ENCODE results near the gene GALNT15. TPM values are rescaled to one million over a fixed set of nuclear protein-coding genes. Genes with fewer than 3 reads are reported as not detected.
A peak's percentile ranks its signal among the peaks of the same experiment; 100 is the strongest.

GALNT15 gene
- total and polyA plus RNA-seq, 12 donors: 0.55 to 30.5 (median 4.3) TPM

DNA sequence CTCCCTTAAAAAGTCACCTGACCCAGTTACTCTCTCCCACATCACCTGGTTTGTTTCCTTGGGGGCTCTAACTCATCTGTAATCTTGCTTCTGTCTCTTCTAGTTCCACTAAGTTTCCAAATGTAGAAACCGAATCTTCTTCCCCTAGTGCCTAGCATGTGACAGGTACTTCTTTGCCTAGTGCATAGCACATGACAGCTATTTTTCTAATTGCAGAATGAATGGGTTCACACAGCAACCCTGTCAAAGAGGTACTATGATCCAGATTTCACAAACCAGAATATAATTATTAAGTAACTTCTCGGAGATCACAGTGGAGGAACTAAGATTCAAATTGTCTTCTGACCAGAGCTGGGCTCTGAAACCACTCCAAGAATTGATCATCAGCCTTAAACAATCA lies 82.8 kb downstream of the GALNT15 start:
- no peak for ATAC-seq
- H3K4me3 ChIP-seq: no peak overlapping the region
- TF ChIP-seq, protein P1, sequence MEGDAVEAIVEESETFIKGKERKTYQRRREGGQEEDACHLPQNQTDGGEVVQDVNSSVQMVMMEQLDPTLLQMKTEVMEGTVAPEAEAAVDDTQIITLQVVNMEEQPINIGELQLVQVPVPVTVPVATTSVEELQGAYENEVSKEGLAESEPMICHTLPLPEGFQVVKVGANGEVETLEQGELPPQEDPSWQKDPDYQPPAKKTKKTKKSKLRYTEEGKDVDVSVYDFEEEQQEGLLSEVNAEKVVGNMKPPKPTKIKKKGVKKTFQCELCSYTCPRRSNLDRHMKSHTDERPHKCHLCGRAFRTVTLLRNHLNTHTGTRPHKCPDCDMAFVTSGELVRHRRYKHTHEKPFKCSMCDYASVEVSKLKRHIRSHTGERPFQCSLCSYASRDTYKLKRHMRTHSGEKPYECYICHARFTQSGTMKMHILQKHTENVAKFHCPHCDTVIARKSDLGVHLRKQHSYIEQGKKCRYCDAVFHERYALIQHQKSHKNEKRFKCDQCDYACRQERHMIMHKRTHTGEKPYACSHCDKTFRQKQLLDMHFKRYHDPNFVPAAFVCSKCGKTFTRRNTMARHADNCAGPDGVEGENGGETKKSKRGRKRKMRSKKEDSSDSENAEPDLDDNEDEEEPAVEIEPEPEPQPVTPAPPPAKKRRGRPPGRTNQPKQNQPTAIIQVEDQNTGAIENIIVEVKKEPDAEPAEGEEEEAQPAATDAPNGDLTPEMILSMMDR (IDR thresholded peaks at IDR 0.05): no peak
- intact Hi-C loops (cut with DNase I): loop anchor here in 1 of 10 donors (10.0 kb wide), 1 partner anchor 623 kb away; no protein-coding TSS in a partner anchor
- DNase-seq: no peak
- WGBS, 2 donors: 77 to 85% methylated on average over 2 of the region's 2 CpGs
- H3K36me3 ChIP-seq: peaks cover 0 to 55% (median 15%) of the 10 kb centered on the region in 9 donors
- H3K4me1 ChIP-seq: peaks cover 0 to 27% (median 7%) of the 10 kb centered on the region in 9 donors
- no peaks in the 10 kb centered on the region for H3K27me3 ChIP-seq
- H3K9me3 ChIP-seq: no peaks in the 10 kb centered on the region
- no peak overlapping the region for H3K27ac ChIP-seq

DNA sequence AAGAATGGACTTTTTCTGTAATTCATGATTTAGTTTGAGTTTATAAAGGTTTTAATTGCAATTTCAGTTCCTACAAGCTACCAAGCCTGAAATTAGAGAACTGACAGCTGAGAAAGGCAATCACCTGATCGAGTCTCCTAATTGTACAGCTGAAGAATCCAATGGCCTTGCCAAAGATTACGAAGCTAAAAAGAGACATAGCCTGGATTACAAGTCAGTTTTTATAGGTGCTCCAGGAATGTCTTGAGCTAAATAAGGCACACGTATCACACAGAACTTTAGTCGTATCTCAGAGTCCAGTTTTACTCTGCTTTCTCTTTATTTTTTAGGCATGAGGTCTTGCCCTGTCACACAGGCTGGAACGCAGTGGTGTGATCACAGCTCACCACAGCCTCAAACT lies 83.7 kb downstream of the GALNT15 start:
- 64 to 72% methylated on average over 5 of the region's 5 CpGs for WGBS, 2 donors
- ATAC-seq (no peak), DNase-seq (no peak)
- Histone ChIP-seq H3K4me1 (peaks cover 0 to 31% (median 12%) of the 10 kb centered on the region in 9 donors), H3K36me3 (peaks cover 0 to 56% (median 15%) of the 10 kb centered on the region in 9 donors), H3K27me3 (no peaks in the 10 kb centered on the region), H3K4me3 (no peak overlapping the region), H3K9me3 (no peaks in the 10 kb centered on the region), H3K27ac (peak overlapping the region in 1 of 10 donors; percentile 26)
- TF ChIP-seq, protein P1 (IDR thresholded peaks at IDR 0.05): no peak
- intact Hi-C loops (cut with DNase I): loop anchor here in 1 of 10 donors (10.0 kb wide), 1 partner anchor 623 kb away; no protein-coding TSS in a partner anchor

DNA sequence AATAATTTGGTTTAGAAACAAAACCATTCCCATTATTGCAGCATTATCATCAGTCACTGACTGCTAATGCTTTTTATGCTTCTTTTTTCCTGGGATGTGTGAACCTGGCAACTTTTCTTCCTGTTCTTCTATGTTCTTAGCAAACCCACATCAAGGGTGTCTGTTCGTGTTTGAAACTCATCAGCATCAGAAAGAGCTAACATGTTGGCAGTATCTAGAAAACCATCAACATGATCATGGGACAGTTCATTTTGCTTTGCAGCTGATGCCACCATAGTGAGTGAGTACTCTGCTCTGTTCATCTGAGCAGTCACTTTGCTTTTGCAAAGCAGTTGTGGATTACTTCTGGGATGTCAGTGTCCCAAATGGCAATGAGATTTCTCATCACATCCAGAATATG lies 84.4 kb downstream of the GALNT15 start:
- no peak for DNase-seq
- Histone ChIP-seq H3K9me3 (no peaks in the 10 kb centered on the region), H3K27ac (no peak overlapping the region), H3K4me1 (peaks cover 3 to 33% (median 19%) of the 10 kb centered on the region in 9 donors), H3K27me3 (no peaks in the 10 kb centered on the region), H3K4me3 (no peak overlapping the region), H3K36me3 (peaks cover 0 to 56% (median 15%) of the 10 kb centered on the region in 9 donors)
- no peak for ATAC-seq
- TF ChIP-seq, protein P1 (IDR thresholded peaks at IDR 0.05): no peak
- intact Hi-C loops (cut with DNase I): loop anchor here in 1 of 10 donors (10.0 kb wide), 1 partner anchor 624 kb away; no protein-coding TSS in a partner anchor
- WGBS, 2 donors: 78 to 96% methylated on average over 1 of the region's 1 CpG

DNA sequence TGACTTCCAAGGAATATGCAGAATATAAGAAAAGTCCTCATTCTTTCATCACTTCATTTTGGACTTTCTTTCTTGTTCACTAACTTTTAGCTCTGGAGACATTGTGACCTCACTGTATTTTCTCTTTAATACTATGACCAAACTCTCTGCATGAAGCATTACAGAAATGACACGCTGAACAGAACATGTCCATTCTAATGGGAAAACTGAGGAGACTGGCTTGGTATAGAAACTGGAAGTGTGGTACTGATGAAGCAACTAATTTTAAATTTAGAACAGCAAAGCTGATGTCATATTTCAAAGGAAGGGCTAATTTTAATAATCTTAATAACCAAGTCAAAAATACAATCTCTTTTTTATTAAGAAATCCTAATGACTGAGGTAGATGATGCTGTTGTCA lies 85.6 kb downstream of the GALNT15 start:
- ATAC-seq (no peak), DNase-seq (no peak)
- H3K27me3 ChIP-seq: no peaks in the 10 kb centered on the region
- H3K36me3 ChIP-seq: peaks cover 0 to 56% (median 15%) of the 10 kb centered on the region in 9 donors
- TF ChIP-seq, protein P1 (IDR thresholded peaks at IDR 0.05): no peak
- peaks cover 5 to 36% (median 21%) of the 10 kb centered on the region in 9 donors for H3K4me1 ChIP-seq
- H3K4me3 ChIP-seq: no peak overlapping the region
- no peaks in the 10 kb centered on the region for H3K9me3 ChIP-seq
- H3K27ac ChIP-seq: no peak overlapping the region
- WGBS, 2 donors: 92 to 93% methylated on average over 1 of the region's 1 CpG
- intact Hi-C loops (cut with DNase I): no loop called here
